H1 (cell line): ENCODE measurements around the gene GTF2H1.

Source experiments
- EZH2 ChIP-seq: fragments of 200-600 bp; sonication (generic); IDR thresholded peaks from 2 replicates; pipeline ENCODE4 v1.7.1; 2012; ENCODE audit warnings: low read depth, mild to moderate bottlenecking, moderate library complexity, low read length, inconsistent platforms; ENCODE audit not compliant: severe bottlenecking
- POLR2A ChIP-seq, 2 experiments: IDR thresholded peaks; 1 replicate in 1 of 2; 2 replicates in 1 of 2; pipeline ENCODE4 v1.6.1; 2011; ENCODE audit warnings: low read depth in 2 of 2, low read length in 2 of 2, mild to moderate bottlenecking in 2 of 2; ENCODE audit errors: control extremely low read depth in 1 of 2
- SIX5 ChIP-seq: IDR thresholded peaks from 2 replicates; pipeline ENCODE4 v1.6.1; 2011; ENCODE audit warnings: mild to moderate bottlenecking, low read depth, low read length

DNA sequence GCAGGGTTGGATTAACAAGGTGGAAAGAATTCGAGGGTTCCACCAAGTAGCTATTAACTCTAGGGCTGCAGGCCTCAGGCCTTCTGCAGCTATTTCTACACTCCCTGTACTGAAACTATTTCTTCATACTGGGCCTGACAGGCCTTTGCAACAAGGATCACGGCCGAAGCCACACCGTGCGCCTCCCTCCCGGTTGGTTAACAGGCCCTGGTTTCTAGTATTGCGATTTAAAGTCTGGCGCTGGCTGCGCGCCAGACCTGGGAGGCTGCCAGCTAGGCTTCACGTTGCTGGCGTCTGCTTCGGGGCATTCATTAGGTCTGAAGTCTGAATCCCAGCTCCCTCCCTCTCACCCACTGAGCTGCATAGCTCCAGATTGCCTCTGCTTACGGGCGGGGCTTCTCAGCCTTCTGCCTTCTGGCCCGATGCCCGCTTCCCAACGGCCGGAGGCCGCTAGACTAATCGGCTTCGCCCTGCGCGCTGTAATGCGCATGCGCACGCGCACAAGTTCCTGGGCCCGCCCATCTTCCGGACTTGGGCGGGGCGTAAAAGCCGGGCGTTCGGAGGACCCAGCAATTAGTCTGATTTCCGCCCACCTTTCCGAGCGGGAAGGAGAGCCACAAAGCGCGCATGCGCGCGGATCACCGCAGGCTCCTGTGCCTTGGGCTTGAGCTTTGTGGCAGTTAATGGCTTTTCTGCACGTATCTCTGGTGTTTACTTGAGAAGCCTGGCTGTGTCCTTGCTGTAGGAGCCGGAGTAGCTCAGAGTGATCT, 73.6 kb downstream of the GTF2H1 start:
- TF ChIP-seq SIX5, result no peak
- peak; percentile 47 to 67; a peak in 2 of 3 replicates for TF ChIP-seq POLR2A (IDR thresholded peaks at IDR 0.05; ENCODE audit: control extremely low read depth in 1 of 2, low read depth in 2 of 2, low read length in 2 of 2)
- no peak for TF ChIP-seq EZH2
